CD1c-positive myeloid dendritic cell (primary cell): Measurements from ENCODE around the gene PDSS1.
"Not testable (repeated sequence)": the region's sequence is repeated elsewhere in the genome, so short reads cannot be mapped to it uniquely, and the experiment has no call there.

ENCODE experiments used
- DNase-seq: peaks from one replicate; pipeline ENCODE4 v3.0.0-alpha.2; 2016; ENCODE audit errors: extremely low spot score

PDSS1 gene

GRCh38 chr10:26738301-26738911, 40.9 kb downstream of the PDSS1 start:
- peak; percentile 10 for DNase-seq

- no peak for DNase-seq
These were observed 41.6 kb downstream of the PDSS1 start for GRCh38 chr10:26739071-26739631.

- DNase-seq = no peak
These were observed 43.9 kb downstream of the PDSS1 start for GRCh38 chr10:26741368-26741767.

- no peak for DNase-seq
These were observed 45.6 kb downstream of the PDSS1 start for GRCh38 chr10:26743091-26743490.

- no peak for DNase-seq
These were observed 46.3 kb downstream of the PDSS1 start for GRCh38 chr10:26743841-26744240.

- peak; percentile 21 for DNase-seq
These were observed 48.6 kb downstream of the PDSS1 start for GRCh38 chr10:26746061-26746460.

- peak; percentile 26 for DNase-seq
These were observed 58.0 kb downstream of the PDSS1 start for GRCh38 chr10:26755443-26755903.

GRCh38 chr10:26759008-26759407, 61.5 kb downstream of the PDSS1 start:
- no peak for DNase-seq

GRCh38 chr10:26765549-26765948, 68.0 kb downstream of the PDSS1 start:
- no peak for DNase-seq

- no peak for DNase-seq
These were observed 72.6 kb downstream of the PDSS1 start for GRCh38 chr10:26770069-26770468.

GRCh38 chr10:26773633-26774032, 76.1 kb downstream of the PDSS1 start:
- DNase-seq = no peak

GRCh38 chr10:26776258-26776657, 78.8 kb downstream of the PDSS1 start:
- no peak for DNase-seq

- no peak for DNase-seq
These were observed 80.2 kb downstream of the PDSS1 start for GRCh38 chr10:26777686-26778085.

- DNase-seq = peak; percentile 66
These were observed 81.8 kb downstream of the PDSS1 start for GRCh38 chr10:26779176-26779860.

- DNase-seq = no peak
These were observed 82.7 kb downstream of the PDSS1 start for GRCh38 chr10:26780106-26780792.

GRCh38 chr10:26780793-26781601, 83.5 kb downstream of the PDSS1 start:
- DNase-seq = peak; percentile 87

- DNase-seq = peak; percentile 68
These were observed 84.3 kb downstream of the PDSS1 start for GRCh38 chr10:26781797-26782196.

- no peak for DNase-seq
These were observed 89.9 kb downstream of the PDSS1 start for GRCh38 chr10:26787362-26787761.

GRCh38 chr10:26789779-26790178, 92.3 kb downstream of the PDSS1 start:
- not testable (repeated sequence) for DNase-seq

- no peak for DNase-seq
These were observed 92.9 kb downstream of the PDSS1 start for GRCh38 chr10:26790221-26790995.
